ENCODE data around the gene HM13.

GRCh38 chr20:31538326-31538725, 24.1 kb downstream of the HM13 start:
- TF ChIP-seq CTCF (IDR thresholded peaks at IDR 0.05) (no peak), POLR2A (IDR thresholded peaks at IDR 0.05) (no peak), POLR2AphosphoS5 (IDR thresholded peaks at IDR 0.05) (no peak)

Data from stomach (tissue), 4 donors.